ENCODE measurements around the gene PLSCR1.
"Not testable (repeated sequence)": the region's sequence is repeated elsewhere in the genome, so short reads cannot be mapped to it uniquely, and the experiment has no call there.

The PLSCR1 gene

DNA sequence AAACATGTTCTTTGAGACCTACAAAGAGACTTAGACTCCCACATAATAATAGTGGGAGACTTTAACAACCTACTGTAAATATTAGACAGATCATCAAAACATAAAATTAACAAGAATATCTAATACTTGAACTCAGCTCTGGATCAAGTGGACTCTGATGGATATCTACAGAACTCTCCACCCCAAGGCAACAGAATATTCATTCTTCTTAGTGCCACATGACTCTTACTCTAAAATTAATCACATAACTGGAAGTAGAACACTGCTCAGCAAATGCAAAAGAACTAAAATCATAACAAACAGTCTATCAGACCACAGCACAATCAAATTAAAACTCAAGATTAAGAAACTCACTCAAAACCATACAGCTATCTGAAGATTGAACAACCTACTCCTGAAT, 59.1 kb downstream of the PLSCR1 start:
- FAIRE-seq (no peak), DNase-seq (ENCODE audit: insufficient read length, low spot score) (no peak)
- TF ChIP-seq, protein P1, sequence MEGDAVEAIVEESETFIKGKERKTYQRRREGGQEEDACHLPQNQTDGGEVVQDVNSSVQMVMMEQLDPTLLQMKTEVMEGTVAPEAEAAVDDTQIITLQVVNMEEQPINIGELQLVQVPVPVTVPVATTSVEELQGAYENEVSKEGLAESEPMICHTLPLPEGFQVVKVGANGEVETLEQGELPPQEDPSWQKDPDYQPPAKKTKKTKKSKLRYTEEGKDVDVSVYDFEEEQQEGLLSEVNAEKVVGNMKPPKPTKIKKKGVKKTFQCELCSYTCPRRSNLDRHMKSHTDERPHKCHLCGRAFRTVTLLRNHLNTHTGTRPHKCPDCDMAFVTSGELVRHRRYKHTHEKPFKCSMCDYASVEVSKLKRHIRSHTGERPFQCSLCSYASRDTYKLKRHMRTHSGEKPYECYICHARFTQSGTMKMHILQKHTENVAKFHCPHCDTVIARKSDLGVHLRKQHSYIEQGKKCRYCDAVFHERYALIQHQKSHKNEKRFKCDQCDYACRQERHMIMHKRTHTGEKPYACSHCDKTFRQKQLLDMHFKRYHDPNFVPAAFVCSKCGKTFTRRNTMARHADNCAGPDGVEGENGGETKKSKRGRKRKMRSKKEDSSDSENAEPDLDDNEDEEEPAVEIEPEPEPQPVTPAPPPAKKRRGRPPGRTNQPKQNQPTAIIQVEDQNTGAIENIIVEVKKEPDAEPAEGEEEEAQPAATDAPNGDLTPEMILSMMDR (IDR thresholded peaks at IDR 0.05; ENCODE audit: insufficient read depth, missing control alignments): no peak

DNA sequence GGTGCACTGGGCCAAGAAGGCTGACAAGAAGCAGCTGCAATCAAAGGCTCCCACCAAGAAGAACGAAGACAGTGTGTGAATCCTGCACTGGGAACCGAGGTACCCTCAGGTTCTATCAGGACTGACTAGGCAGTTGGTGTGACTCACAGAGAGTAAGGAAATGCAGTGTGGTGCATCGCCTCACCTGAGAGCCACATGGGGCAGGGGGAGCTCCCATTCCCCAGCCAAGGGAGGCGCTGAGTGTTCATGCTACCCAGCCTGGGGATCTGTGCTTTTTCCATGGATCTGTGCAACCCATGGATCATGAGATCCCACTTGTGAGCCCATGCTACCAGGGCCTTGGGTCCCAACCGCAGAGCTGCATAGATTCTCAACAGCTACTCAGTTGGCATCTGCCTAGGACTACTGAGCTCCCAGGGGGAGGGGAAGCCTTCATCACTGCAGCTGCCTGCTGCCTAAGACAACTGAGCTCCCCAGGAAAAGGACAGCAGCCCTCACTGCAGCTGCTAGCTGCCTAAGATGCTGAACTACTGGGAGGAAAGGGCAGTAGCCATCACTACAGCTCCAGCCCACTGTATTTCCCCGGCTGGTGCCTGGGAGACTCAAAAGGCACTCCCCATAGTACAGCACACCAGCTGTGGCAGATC, 68.2 kb downstream of the PLSCR1 start:
- TF ChIP-seq, protein P1 (IDR thresholded peaks at IDR 0.05; ENCODE audit: insufficient read depth, missing control alignments): no peak
- DNase-seq (ENCODE audit: insufficient read length, low spot score): no peak

DNA sequence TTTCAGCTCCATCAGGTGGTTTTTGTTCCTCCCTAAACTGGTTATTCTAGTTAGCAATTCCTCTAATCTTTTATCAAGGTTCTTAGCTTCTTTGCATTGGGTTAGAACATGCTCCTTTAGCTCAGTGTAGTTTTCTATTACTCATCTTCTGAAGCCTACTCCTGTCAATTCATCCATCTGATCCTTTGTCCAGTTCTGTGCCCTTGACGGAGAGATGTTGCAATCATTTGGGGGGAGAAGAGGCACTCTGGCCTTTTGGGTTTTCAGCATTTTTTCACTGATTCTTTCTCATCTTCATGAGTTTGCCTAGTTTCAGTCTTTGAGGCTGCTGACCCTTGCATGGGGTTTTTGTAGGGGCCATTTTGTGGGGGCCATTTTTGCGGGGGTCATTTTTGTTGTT, 69.4 kb downstream of the PLSCR1 start:
- FAIRE-seq; DNase-seq (ENCODE audit: insufficient read length, low spot score): not testable (repeated sequence)

More for the DNA sequence above, 68.2 kb downstream of the PLSCR1 start:
- FAIRE-seq: no peak

DNA sequence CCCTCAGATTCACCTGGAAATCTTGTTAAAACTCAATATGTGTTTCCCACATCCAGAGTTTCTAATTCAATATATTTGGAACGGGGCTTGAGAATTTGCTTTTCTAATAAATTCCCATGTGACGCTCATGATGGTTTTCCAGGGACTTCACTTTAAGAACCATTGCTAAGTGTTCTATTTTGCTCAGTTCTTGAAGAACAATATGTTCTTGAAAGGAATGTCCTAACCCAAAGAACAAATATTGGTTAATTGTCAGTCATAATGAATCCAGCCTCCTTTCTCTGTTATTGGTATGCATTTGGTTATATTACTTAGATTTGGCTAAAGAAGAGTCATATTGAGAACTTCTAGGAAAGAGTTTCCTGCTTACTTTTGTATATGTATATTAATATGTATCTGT, 70.7 kb downstream of the PLSCR1 start:
- DNase-seq (ENCODE audit: insufficient read length, low spot score) (no peak), FAIRE-seq (no peak)
- TF ChIP-seq, protein P1 (IDR thresholded peaks at IDR 0.05; ENCODE audit: insufficient read depth, missing control alignments): no peak

DNA sequence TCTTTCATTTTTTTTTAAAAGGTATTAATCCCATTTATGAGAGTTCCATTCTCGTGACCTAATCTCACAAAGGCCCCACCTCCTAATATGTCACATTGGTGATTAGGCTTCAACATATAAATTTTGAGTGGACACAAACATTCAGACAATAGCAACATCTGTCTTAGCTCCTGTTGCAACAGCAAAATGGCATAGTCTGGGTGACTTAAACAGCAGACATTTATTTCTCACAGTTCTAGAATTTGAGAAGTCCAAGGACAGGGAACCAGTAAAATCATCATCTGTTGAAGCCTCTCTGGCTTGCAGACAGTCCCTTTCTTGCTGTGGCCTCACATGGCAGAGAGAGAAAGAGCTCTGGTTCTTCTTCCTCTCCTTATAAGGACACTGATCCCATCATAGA, 71.8 kb downstream of the PLSCR1 start:
- TF ChIP-seq, protein P1 (IDR thresholded peaks at IDR 0.05; ENCODE audit: insufficient read depth, missing control alignments): no peak
- FAIRE-seq: no peak
- no peak for DNase-seq (ENCODE audit: insufficient read length, low spot score)

DNA sequence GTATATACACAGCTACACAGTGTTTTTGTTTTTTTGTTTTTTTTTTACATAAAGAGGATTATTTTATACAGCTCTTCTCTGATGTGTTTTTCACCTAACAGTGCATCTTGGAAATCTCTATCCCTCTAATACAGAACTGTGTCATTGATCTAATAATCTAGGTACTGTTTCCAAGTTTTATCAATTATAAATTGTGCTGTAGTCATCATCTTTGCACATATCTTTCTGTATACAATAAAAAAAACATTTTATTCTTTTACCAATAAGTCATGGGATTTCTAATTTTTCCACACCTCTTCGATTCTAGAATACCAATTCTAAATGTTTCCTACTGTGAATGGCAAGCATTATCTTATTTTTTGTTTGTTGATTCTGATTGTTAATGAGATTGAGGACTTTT, 73.4 kb downstream of the PLSCR1 start:
- TF ChIP-seq, protein P1 (IDR thresholded peaks at IDR 0.05; ENCODE audit: insufficient read depth, missing control alignments): no peak
- no peak for DNase-seq (ENCODE audit: insufficient read length, low spot score)
- no peak for FAIRE-seq

DNA sequence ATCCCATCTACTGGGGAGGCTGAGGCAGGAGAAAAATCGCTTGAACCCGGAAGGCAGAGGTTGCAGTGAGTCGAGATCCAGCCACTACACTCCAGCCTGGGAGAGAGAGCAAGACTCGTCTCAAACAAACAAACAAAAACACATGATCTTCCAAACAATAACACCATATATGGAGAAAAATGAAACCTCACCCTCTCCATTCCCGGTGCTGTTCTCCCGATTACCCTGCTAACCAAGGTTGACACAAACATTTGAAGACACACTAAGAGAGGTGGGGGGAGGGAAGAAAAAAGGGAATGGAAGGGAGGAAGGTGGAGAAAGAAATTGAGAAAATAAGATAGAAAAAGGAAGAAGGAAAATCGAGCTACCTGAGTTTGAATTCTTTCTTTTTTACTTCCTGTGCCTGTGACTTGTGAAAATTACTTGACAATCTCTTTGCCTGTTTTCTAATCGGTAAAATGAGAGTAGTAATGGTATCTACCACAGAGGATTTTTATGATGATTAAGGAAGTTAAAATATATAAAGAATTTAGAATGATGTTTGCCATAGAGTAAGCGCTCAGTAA, 73.9 kb downstream of the PLSCR1 start:
- TF ChIP-seq, protein P1 (IDR thresholded peaks at IDR 0.05; ENCODE audit: insufficient read depth, missing control alignments): no peak
- no peak for FAIRE-seq
- DNase-seq (ENCODE audit: insufficient read length, low spot score): no peak

Measured in D721Med (cell line).